Endothelial cell of umbilical vein (primary cell): Measurements from ENCODE around the gene KCNJ2. TPM values are rescaled to one million over a fixed set of nuclear protein-coding genes. Genes with fewer than 3 reads are reported as not detected.

Source experiments
- BruUV-seq: library from RNA; stranded (reverse); fragments of 400-500 nt; replicated peaks from 2 replicates; lab custom pipeline; 2021; lab: Mats Ljungman, UMichigan
- CTCF ChIA-PET: fragments of 300-600, 350-600 bp; sonication (Branson Sonifier 250); formaldehyde crosslinking; loops from one replicate; lab custom pipeline; 2021; ENCODE audit warnings: antibody characterized with exemption, inconsistent platforms; lab: Charles Lee
- POLR2A ChIA-PET: fragments of 300-600, 350-600 bp; sonication (Branson Sonifier 250); formaldehyde crosslinking; loops from one replicate; lab custom pipeline; 2021; ENCODE audit warnings: antibody characterized with exemption, inconsistent platforms; lab: Charles Lee
- DNase-seq: peaks from one replicate; pipeline ENCODE4 v3.0.0-alpha.2; 2011; ENCODE audit warnings: low read depth, low spot score
- FAIRE-seq: peaks from 2 replicates; lab custom pipeline; 2011; peaks lifted over from hg19 to GRCh38; lab: Jason Lieb, UNC
- H2AFZ ChIP-seq: 2 replicates; pipeline ENCODE4 v1.6.0; 2012; ENCODE audit warnings: low read depth, low read length, control low read depth, inconsistent platforms
- H3K27ac ChIP-seq: 2 replicates; pipeline ENCODE4 v1.5.1; 2011; ENCODE audit warnings: low read depth, mild to moderate bottlenecking, control low read depth, low read length, moderate library complexity; ENCODE audit not compliant: insufficient read depth
- H3K27me3 ChIP-seq, 2 experiments: 2 replicates each; pipeline versions ENCODE4 v1.6.0 to v1.6.1; 2011; ENCODE audit warnings: low read length in 2 of 2, mixed read lengths in 1 of 2; ENCODE audit not compliant: control insufficient read depth in 2 of 2, insufficient read depth in 2 of 2
- H3K36me3 ChIP-seq, 2 experiments: 2 replicates in 1 of 2; 3 replicates in 1 of 2; pipeline ENCODE4 v1.5.1; 2011; ENCODE audit warnings: low read length in 2 of 2, mild to moderate bottlenecking in 1 of 2, moderate library complexity in 1 of 2; ENCODE audit not compliant: control insufficient read depth in 2 of 2, insufficient read depth in 2 of 2; ENCODE audit errors: extremely low read depth in 1 of 2
- H3K4me1 ChIP-seq: 3 replicates; pipeline ENCODE4 v1.5.1; 2011; ENCODE audit warnings: mild to moderate bottlenecking, low read length; ENCODE audit not compliant: control insufficient read depth, insufficient read depth; ENCODE audit errors: extremely low read depth
- H3K4me2 ChIP-seq: 2 replicates; pipeline ENCODE4 v1.6.1; 2011; ENCODE audit warnings: low read length, control low read depth, mixed read lengths; ENCODE audit not compliant: insufficient read depth
- H3K4me3 ChIP-seq, 3 experiments: fragments of 200-600 bp in 1 of 3; sonication (generic), shearing (Covaris generic) in 1 of 3; replicated peaks in 1 of 3; 2 replicates each; pipeline ENCODE4 v1.5.1; 2011 to 2016; ENCODE audit warnings: control low read depth in 3 of 3, low read length in 3 of 3, mild to moderate bottlenecking in 2 of 3, inconsistent platforms in 1 of 3, low read depth in 1 of 3, moderate library complexity in 1 of 3; ENCODE audit not compliant: insufficient read depth in 1 of 3
- H3K79me2 ChIP-seq: 2 replicates; pipeline ENCODE4 v1.6.0; 2012; ENCODE audit warnings: low read length, inconsistent platforms; ENCODE audit not compliant: control insufficient read depth, insufficient read depth
- H3K9ac ChIP-seq: replicated peaks from 2 replicates; pipeline ENCODE3; 2011; ENCODE audit warnings: low read length, control low read depth; ENCODE audit not compliant: insufficient read depth; ENCODE audit errors: extremely low read depth
- H3K9me1 ChIP-seq: replicated peaks from 3 replicates; pipeline ENCODE4 v1.6.0; 2011; ENCODE audit warnings: mild to moderate bottlenecking, low read length; ENCODE audit not compliant: control insufficient read depth, insufficient read depth; ENCODE audit errors: extremely low read depth
- H3K9me3 ChIP-seq: replicated peaks from 2 replicates; pipeline ENCODE4 v1.5.1; 2012; ENCODE audit warnings: low read length, inconsistent platforms; ENCODE audit not compliant: control insufficient read depth, insufficient read depth
- H4K20me1 ChIP-seq: replicated peaks from 2 replicates; pipeline ENCODE3; 2011; ENCODE audit warnings: mild to moderate bottlenecking, low read length; ENCODE audit not compliant: control insufficient read depth, insufficient read depth; ENCODE audit errors: extremely low read depth
- CTCF ChIP-seq, 2 donors: IDR thresholded peaks; 1 replicate in 1 of 2; 2 replicates in 1 of 2; pipeline ENCODE4 v1.5.1; 2011; ENCODE audit warnings: low read length in 2 of 2, mild to moderate bottlenecking in 2 of 2, moderate library complexity in 2 of 2, control low read depth in 1 of 2, inconsistent platforms in 1 of 2, low read depth in 1 of 2; ENCODE audit not compliant: insufficient read depth in 1 of 2; ENCODE audit errors: extremely low read depth in 1 of 2
- EZH2 ChIP-seq: IDR thresholded peaks from 2 replicates; pipeline ENCODE4 v1.6.1; 2012; ENCODE audit warnings: borderline replicate concordance, low read depth, mild to moderate bottlenecking, moderate library complexity, low read length, inconsistent platforms; ENCODE audit not compliant: severe bottlenecking
- FOS ChIP-seq: IDR thresholded peaks from 2 replicates; pipeline ENCODE4 v1.6.1; 2011; ENCODE audit warnings: mild to moderate bottlenecking, low read length, moderate library complexity, borderline replicate concordance; ENCODE audit not compliant: insufficient read depth
- GATA2 ChIP-seq: IDR thresholded peaks from 2 replicates; pipeline ENCODE4 v1.7.0; 2011; ENCODE audit warnings: low read depth, mild to moderate bottlenecking, moderate library complexity, mixed read lengths, low read length; ENCODE audit not compliant: insufficient read length, insufficient read depth
- JUN ChIP-seq: IDR thresholded peaks from 2 replicates; pipeline ENCODE4 v1.6.1; 2011; ENCODE audit warnings: borderline replicate concordance, low read depth; ENCODE audit not compliant: insufficient read length, insufficient read depth
- MYC ChIP-seq: IDR thresholded peaks from one replicate; pipeline ENCODE4 v1.6.1; 2011; ENCODE audit warnings: mild to moderate bottlenecking, low read depth, low read length
- POLR2A ChIP-seq: IDR thresholded peaks from 2 replicates; pipeline ENCODE4 v1.6.1; 2012; ENCODE audit warnings: low read depth, mild to moderate bottlenecking, control low read depth, low read length
- POLR2AphosphoS5 ChIP-seq: IDR thresholded peaks from 2 replicates; pipeline ENCODE4 v1.6.1; 2012; ENCODE audit warnings: low read depth, mild to moderate bottlenecking, control low read depth, low read length, moderate library complexity; ENCODE audit not compliant: insufficient read depth
- dilution Hi-C: fragments of 300-500 bp; cut with MboI; formaldehyde crosslinking; loops from one replicate; pipeline ENCODE4 v1.15.0; 2019; ENCODE audit warnings: low sequenced_read_pairs; ENCODE audit not compliant: extremely low pct_ligation_motif_present
- intact Hi-C: fragments of 100-400 bp; cut with micrococcal nuclease; formaldehyde crosslinking; loops from one replicate; pipeline ENCODE4 v1.10.0; 2022
- polyA plus RNA-seq, 4 experiments: library from polyadenylated mRNA; depleted of rRNA in 3 of 4; stranded (reverse) in 3 of 4; unstranded in 1 of 4; fragments of >200 nt; gene quantifications; 2 replicates each; pipeline versions ENCODE4 v1.2.1 to v1.2.3, GENCODE V29; 2011 to 2012; ENCODE audit warnings: missing spikeins in 1 of 4
- total RNA-seq: library from RNA; stranded (reverse); gene quantifications from 2 replicates; pipeline ENCODE4 v1.2.3, GENCODE V29; 2021
- TF ChIP-seq, protein P1 (sequence below): IDR thresholded peaks from 2 replicates; pipeline ENCODE4 v1.6.1; 2011; ENCODE audit not compliant: insufficient read depth, insufficient read length

The KCNJ2 gene
- total and polyA plus RNA-seq, 2 donors (not counting 3 experiments of a cell fraction or from before 2014, with no cell fraction given): 8.3 to 11.5 TPM

DNA sequence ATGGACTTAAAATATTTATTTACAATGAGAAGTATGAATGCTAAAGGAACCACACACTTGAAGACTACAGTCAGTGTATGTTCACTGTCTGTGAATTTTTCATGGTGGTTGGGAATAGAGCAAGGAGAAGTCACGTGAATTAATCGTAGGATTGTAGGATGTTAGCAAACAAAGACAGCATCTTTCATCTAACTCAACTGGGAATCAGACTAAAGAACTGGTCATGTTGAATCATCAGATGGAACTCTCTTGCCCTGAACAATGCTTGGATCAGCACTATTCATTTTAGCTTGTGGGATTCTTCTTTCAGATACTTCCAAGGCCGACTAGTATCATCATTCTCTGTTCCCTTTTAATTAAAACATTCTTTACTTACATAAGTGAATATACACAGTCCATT is 18.1 kb downstream of the KCNJ2 start:
- no peak overlapping the region for H3K4me2 ChIP-seq
- dilution Hi-C loops: no loop called here
- POLR2A ChIA-PET: no interaction called here
- H3K36me3 ChIP-seq: no peaks in the 10 kb centered on the region
- peaks cover 11% of the 10 kb centered on the region for H3K4me1 ChIP-seq
- no peak overlapping the region for H2AFZ ChIP-seq
- CTCF ChIA-PET: interaction anchor here (1.1 kb wide), 1 partner anchor 435 kb away, joined by 3 read pairs; no protein-coding TSS in a partner anchor
- H3K4me3 ChIP-seq: no peak overlapping the region
- DNase-seq (no peak), FAIRE-seq (no peak)
- TF ChIP-seq CTCF (IDR thresholded peaks at IDR 0.05; ENCODE audit: extremely low read depth in 1 of 2, insufficient read depth in 1 of 2, low read depth in 1 of 2, low read length in 2 of 2) (no peak), POLR2AphosphoS5 (no peak), MYC (no peak), POLR2A (no peak), JUN (no peak), GATA2 (no peak), FOS (no peak), EZH2 (no peak)
- TF ChIP-seq, protein P1, sequence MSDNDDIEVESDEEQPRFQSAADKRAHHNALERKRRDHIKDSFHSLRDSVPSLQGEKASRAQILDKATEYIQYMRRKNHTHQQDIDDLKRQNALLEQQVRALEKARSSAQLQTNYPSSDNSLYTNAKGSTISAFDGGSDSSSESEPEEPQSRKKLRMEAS: no peak
- BruUV-seq: no TSS peak
- intact Hi-C loops: no loop called here
- H3K9me1 ChIP-seq: no peaks in the 10 kb centered on the region
- H3K9ac ChIP-seq: no peak overlapping the region
- no peaks in the 10 kb centered on the region for H3K9me3 ChIP-seq
- H3K27me3 ChIP-seq: no peaks in the 10 kb centered on the region
- H3K27ac ChIP-seq: no peak overlapping the region
- H4K20me1 ChIP-seq: no peaks in the 10 kb centered on the region
- no peaks in the 10 kb centered on the region for H3K79me2 ChIP-seq
